Karpas-422 (cell line): Measurements from ENCODE around the gene ATE1. TPM values are rescaled to one million over a fixed set of nuclear protein-coding genes. Genes with fewer than 3 reads are reported as not detected.
"Not testable (repeated sequence)": the region's sequence is repeated elsewhere in the genome, so short reads cannot be mapped to it uniquely, and the experiment has no call there.

Source experiments
- DNase-seq: peaks from one replicate; pipeline ENCODE4 v3.0.0-alpha.2; 2015
- H2AFZ ChIP-seq: fragments of 200-600 bp; sonication (generic); 2 replicates; pipeline ENCODE4 v1.6.1; 2014; ENCODE audit warnings: antibody characterized with exemption, low read length, mixed read lengths
- H3K27ac ChIP-seq: fragments of 200-600 bp; sonication (generic); 2 replicates; pipeline ENCODE4 v1.5.1; 2014; ENCODE audit warnings: mild to moderate bottlenecking, low read length, moderate library complexity
- H3K27me3 ChIP-seq: fragments of 200-600 bp; sonication (generic); 2 replicates; pipeline ENCODE4 v1.6.1; 2014; ENCODE audit warnings: low read length, mixed read lengths
- H3K36me3 ChIP-seq: fragments of 200-600 bp; sonication (generic); 2 replicates; pipeline ENCODE4 v1.6.1; 2014; ENCODE audit warnings: low read length, mixed read lengths; ENCODE audit not compliant: insufficient read depth
- H3K4me1 ChIP-seq: fragments of 200-600 bp; sonication (generic); 2 replicates; pipeline ENCODE4 v1.6.1; 2014; ENCODE audit warnings: mild to moderate bottlenecking, low read length, mixed read lengths
- H3K4me2 ChIP-seq: fragments of 200-600 bp; sonication (generic); 2 replicates; pipeline ENCODE4 v1.6.1; 2014; ENCODE audit warnings: low read length, low read depth, mild to moderate bottlenecking; ENCODE audit not compliant: poor library complexity, severe bottlenecking
- H3K4me3 ChIP-seq: fragments of 200-600 bp; sonication (generic); 2 replicates; pipeline ENCODE4 v1.5.1; 2014; ENCODE audit warnings: mild to moderate bottlenecking, antibody characterized with exemption, low read length, mixed read lengths
- H3K79me2 ChIP-seq: fragments of 200-600 bp; sonication (generic); 2 replicates; pipeline ENCODE4 v1.6.1; 2014; ENCODE audit warnings: mild to moderate bottlenecking, low read length, mixed read lengths
- H3K9ac ChIP-seq: fragments of 200-600 bp; sonication (generic); 2 replicates; pipeline ENCODE4 v1.6.0; 2014; ENCODE audit warnings: low read length
- H3K9me2 ChIP-seq: fragments of 200-600 bp; sonication (generic), shearing (Covaris generic); replicated peaks from 2 replicates; pipeline ENCODE4 v1.6.0; 2014; ENCODE audit warnings: mild to moderate bottlenecking, low read length, moderate library complexity; ENCODE audit not compliant: insufficient read depth
- H3K9me3 ChIP-seq: fragments of 300-700, 200-600 bp; sonication (generic); 2 replicates; pipeline ENCODE4 v1.6.1; 2014; ENCODE audit warnings: low read length, mixed read lengths
- H4K20me1 ChIP-seq: fragments of 200-600 bp; sonication (generic); 2 replicates; pipeline ENCODE4 v1.6.1; 2014; ENCODE audit warnings: mild to moderate bottlenecking, antibody characterized with exemption, low read length, low read depth; ENCODE audit not compliant: insufficient read depth
- total RNA-seq: library from RNA; depleted of rRNA; stranded (reverse); fragments of >200 nt; shearing (Covaris generic); gene quantifications from 2 replicates; pipeline ENCODE4 v1.2.3, GENCODE V29; 2014; ENCODE audit warnings: low replicate concordance

ATE1 gene
- total RNA-seq, 1 experiment from 2014 or later: 72.6 TPM

DNA sequence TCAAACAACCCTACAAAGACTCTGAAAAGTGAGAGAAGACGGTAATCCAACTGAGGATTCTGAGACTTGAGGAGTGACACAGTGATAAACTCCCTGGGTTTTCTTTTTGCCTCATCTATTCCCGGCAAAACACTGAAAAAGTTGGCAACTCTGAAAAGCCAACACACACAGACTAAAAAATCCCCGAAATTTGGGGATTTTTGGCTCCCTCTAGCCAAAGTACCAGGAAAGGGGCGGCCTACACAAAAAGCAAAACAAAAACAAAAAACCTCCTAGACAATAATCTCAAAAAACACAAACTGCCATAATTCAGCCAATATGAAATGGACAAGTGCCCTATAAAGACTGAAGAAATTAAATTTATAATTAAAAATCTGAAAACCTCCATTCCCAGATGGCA lies 161.4 kb downstream of the ATE1 start:
- Histone ChIP-seq H4K20me1 (no peaks in the 10 kb centered on the region), H3K4me2 (no peak overlapping the region), H3K9me2 (0 out of 2 replicates have a peak, but pooled peaks cover 2% of the 10 kb centered on the region), H3K36me3 (peaks cover 31% of the 10 kb centered on the region), H3K27ac (no peak overlapping the region), H3K4me3 (no peak overlapping the region), H3K27me3 (no peaks in the 10 kb centered on the region), H3K4me1 (no peaks in the 10 kb centered on the region), H3K9me3 (peaks cover 4% of the 10 kb centered on the region; the same call in 1 of the 2 replicates), H3K79me2 (peaks cover 48% of the 10 kb centered on the region), H3K9ac (no peak overlapping the region), H2AFZ (no peak overlapping the region)
- no peak for DNase-seq

DNA sequence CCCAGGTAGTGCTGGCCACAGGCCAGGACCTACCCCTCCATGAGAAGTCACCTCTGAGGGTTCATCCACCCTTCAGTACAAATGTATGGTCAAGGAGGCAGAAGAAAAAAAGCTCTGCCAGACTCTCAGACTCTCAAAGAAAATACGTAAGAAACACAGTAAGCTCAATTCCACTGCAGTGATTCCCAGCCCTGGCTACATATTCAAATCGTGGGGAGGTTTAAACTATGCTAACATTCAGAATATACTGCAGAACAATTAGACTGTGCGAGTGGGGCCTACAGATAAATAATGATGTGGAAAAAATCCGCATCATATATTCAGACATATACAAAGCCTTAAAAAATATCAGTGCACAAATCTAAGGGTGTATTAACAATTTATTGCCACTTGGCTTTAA lies 162.6 kb downstream of the ATE1 start:
- Histone ChIP-seq H3K9ac (no peak overlapping the region), H3K79me2 (peaks cover 48% of the 10 kb centered on the region), H3K36me3 (peaks cover 37% of the 10 kb centered on the region), H3K27ac (no peak overlapping the region), H3K4me1 (no peaks in the 10 kb centered on the region), H3K4me3 (no peak overlapping the region), H4K20me1 (no peaks in the 10 kb centered on the region), H3K27me3 (no peaks in the 10 kb centered on the region), H3K4me2 (no peak overlapping the region), H2AFZ (no peak overlapping the region), H3K9me2 (0 out of 2 replicates have a peak, but pooled peaks cover 2% of the 10 kb centered on the region), H3K9me3 (peaks cover 7% of the 10 kb centered on the region)
- DNase-seq: no peak

DNA sequence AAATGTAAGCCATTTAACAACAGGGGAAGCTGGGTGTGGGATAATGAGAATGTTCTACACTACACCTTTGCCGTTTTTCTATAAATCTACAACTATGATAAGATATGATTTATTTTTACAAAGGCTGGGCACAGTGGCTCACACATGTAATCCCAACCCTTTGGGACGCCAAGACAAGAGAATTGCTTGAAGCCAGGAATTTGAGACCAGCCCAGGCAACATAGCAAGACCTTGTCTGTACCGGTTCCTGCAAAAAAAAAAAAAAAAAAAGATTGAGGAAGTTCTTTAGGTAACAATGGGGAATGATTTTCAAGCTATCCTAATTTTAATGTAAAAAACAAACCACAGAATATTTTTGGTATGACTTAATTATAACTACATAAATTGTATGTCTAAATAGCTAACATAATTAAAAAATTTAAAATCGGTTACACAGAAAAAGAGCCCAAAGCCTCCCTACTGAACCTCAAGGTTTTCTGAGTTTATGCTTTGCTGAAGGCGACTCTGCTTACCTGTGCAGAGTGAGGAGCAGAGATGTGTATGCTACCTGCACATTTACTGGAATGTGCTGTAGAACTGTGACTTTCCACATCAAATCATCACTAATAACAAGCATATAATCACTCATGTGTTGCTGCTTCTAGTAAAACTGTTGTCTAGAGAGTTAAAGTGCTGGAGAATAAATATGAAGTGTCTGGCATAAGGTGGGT lies 163.4 kb downstream of the ATE1 start:
- no peak overlapping the region for H3K27ac ChIP-seq
- no peaks in the 10 kb centered on the region for H3K27me3 ChIP-seq
- H3K9me3 ChIP-seq: peaks cover 12% of the 10 kb centered on the region
- H2AFZ ChIP-seq: no peak overlapping the region
- no peak overlapping the region for H3K9ac ChIP-seq
- peaks cover 42% of the 10 kb centered on the region for H3K36me3 ChIP-seq
- no peaks in the 10 kb centered on the region for H3K4me1 ChIP-seq
- H3K4me2 ChIP-seq: no peak overlapping the region
- DNase-seq: no peak
- 0 out of 2 replicates have a peak, but pooled peaks cover 2% of the 10 kb centered on the region for H3K9me2 ChIP-seq
- no peaks in the 10 kb centered on the region for H4K20me1 ChIP-seq
- H3K79me2 ChIP-seq: peaks cover 48% of the 10 kb centered on the region
- no peak overlapping the region for H3K4me3 ChIP-seq

DNA sequence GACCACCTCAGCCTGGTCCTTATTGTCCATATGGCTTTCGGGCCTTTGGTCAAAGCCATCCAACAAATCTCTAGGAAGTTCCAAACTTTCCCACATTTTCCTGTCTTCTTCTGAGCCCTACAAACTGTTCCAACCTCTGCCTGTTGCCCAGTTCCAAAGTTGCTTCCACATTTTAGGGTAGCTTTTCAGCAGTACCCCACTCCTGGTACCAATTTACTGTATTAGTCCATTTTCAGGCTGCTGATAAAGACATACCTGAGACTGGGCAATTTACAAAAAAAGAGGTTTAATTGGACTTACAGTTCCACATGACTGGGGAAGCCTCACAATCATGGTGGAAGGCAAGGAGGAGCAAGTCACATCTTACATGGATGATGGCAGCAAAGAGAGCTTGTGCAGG lies 170.6 kb downstream of the ATE1 start:
- H3K36me3 ChIP-seq: peaks cover 23% of the 10 kb centered on the region
- not testable (repeated sequence) for H2AFZ ChIP-seq, H3K9ac ChIP-seq, DNase-seq, H3K9me2 ChIP-seq, H3K27ac ChIP-seq, H3K4me2 ChIP-seq, H3K27me3 ChIP-seq, H4K20me1 ChIP-seq, H3K79me2 ChIP-seq, H3K4me3 ChIP-seq
- H3K9me3 ChIP-seq: peaks cover 12% of the 10 kb centered on the region
- peaks cover 12% of the 10 kb centered on the region for H3K4me1 ChIP-seq

DNA sequence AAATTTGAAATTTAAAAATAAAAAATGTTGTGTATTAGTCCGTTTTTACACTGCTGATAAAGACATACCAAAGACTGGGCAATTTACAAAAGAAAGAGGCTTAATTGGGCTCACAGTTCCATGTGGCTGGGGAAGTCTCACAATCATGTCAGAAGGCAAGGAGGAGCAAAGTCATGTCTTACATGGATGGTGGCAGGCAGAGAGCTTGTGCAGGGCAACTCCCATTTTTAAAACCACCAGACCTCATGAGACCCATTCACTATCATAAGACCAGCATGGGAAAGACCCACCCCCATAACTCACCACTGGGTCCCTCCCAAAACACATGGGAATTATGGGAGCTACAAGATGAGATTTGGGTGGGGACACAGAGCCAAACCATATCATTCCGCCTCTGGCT lies 172.3 kb downstream of the ATE1 start:
- not testable (repeated sequence) for H3K4me2 ChIP-seq, H3K9me2 ChIP-seq, H3K27me3 ChIP-seq, H3K9ac ChIP-seq, H3K27ac ChIP-seq, H3K4me3 ChIP-seq, H4K20me1 ChIP-seq, H2AFZ ChIP-seq, DNase-seq, H3K79me2 ChIP-seq
- Histone ChIP-seq H3K36me3 (peaks cover 20% of the 10 kb centered on the region), H3K9me3 (peaks cover 12% of the 10 kb centered on the region), H3K4me1 (peaks cover 12% of the 10 kb centered on the region)

DNA sequence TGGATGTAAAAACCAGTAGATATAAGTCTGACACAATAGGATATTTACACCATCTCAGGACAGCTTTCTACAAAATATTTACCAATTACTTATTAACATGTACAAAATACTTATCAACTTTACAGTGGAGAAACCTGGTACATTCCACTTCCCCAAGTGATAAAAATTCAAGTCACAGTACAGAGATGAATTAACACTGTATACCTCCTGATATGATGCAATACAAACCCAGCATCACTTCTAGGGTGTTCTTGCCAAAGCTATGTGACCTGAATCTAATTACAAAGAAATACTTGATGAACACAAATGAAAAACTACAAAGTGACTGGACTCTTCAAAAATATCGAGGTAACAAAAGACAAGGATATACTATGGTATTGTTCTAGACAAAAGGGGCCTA lies 173.2 kb downstream of the ATE1 start:
- no peaks in the 10 kb centered on the region for H3K27me3 ChIP-seq
- no peak overlapping the region for H3K4me3 ChIP-seq
- peaks cover 5% of the 10 kb centered on the region for H3K9me3 ChIP-seq
- H3K9me2 ChIP-seq: no peaks in the 10 kb centered on the region
- no peak overlapping the region for H3K9ac ChIP-seq
- no peaks in the 10 kb centered on the region for H4K20me1 ChIP-seq
- peaks cover 13% of the 10 kb centered on the region for H3K36me3 ChIP-seq
- H3K4me2 ChIP-seq: no peak overlapping the region
- DNase-seq: no peak
- H3K27ac ChIP-seq: peak overlapping the region; percentile 16; the same call in 1 of the 2 replicates
- H2AFZ ChIP-seq: no peak overlapping the region
- no peaks in the 10 kb centered on the region; the same call in 1 of the 2 replicates for H3K79me2 ChIP-seq
- peaks cover 12% of the 10 kb centered on the region for H3K4me1 ChIP-seq

DNA sequence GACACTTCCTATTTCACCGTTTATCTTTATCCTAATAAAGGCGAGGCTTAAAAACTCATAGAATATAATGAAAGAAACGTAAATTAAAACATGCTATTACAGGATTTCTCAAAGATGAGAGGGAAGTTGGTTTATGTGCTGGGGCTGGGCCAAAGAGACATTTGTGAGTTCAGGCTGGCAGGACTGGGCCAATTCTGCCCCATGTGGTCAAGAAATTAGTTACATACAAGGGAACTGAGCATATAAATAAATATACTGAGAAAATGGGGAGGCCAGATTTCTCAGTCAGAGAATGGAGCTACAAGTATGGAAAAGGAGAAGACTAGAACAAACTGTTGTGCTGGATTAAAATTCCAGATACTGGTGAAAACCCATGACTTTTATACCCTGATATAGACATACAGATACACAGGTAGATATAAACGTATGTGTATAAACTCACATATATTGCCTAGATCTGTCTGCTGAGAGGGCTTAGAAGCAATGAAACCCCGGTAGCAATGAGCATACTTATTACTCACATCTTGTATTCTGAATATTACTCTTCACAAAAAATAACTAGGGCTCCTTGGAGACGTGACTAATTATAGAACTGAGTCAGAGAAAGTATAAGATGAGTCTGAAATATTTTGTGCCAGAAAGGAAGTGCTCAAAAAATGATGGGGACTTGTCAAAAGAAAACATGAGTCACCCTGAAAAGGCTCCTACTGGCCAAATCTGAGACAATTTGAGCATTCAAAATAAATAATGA lies 173.9 kb downstream of the ATE1 start:
- peaks cover 5% of the 10 kb centered on the region; the same call in 1 of the 2 replicates for H3K79me2 ChIP-seq
- no peak overlapping the region for H2AFZ ChIP-seq
- H3K27ac ChIP-seq: peak overlapping the region; percentile 16; the same call in 1 of the 2 replicates
- H3K9ac ChIP-seq: no peak overlapping the region
- H3K4me2 ChIP-seq: no peak overlapping the region
- peaks cover 12% of the 10 kb centered on the region for H3K4me1 ChIP-seq
- H4K20me1 ChIP-seq: no peaks in the 10 kb centered on the region
- peak; percentile 72 for DNase-seq
- H3K9me2 ChIP-seq: no peaks in the 10 kb centered on the region
- peaks cover 10% of the 10 kb centered on the region for H3K36me3 ChIP-seq
- H3K9me3 ChIP-seq: peaks cover 3% of the 10 kb centered on the region
- H3K27me3 ChIP-seq: no peaks in the 10 kb centered on the region
- H3K4me3 ChIP-seq: no peak overlapping the region

DNA sequence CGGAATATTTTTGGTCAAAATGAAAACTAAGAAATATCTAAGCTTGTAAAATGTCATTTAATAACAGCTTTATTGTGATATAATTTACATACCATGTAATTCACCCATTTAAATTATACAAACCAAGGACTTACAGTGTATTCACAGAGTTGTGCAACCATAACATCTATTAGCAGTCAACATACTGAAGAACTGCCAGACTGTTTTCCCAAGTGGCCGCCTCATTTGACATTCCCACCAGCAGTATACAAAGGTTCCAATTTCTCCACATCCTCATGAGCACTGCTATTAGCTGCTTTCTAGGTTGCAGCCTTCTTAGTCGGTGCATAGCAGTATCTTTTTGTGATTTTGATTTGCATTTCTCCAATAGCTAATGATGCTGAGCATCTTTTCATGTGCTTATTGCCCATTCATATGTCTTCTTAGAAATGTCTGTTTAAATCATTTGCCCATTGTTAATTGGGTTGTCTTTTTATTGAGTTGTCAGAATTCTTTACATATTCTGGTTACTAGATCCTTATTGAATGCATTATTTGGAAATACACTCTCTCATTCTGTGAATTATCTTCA lies 176.6 kb downstream of the ATE1 start:
- Histone ChIP-seq H4K20me1 (no peaks in the 10 kb centered on the region), H3K9me3 (no peaks in the 10 kb centered on the region), H3K4me3 (no peak overlapping the region), H3K9ac (no peak overlapping the region), H2AFZ (no peak overlapping the region), H3K79me2 (peaks cover 5% of the 10 kb centered on the region; the same call in 1 of the 2 replicates), H3K4me2 (no peak overlapping the region), H3K4me1 (peaks cover 12% of the 10 kb centered on the region), H3K36me3 (no peaks in the 10 kb centered on the region; the same call in 1 of the 2 replicates), H3K27ac (no peak overlapping the region), H3K9me2 (no peaks in the 10 kb centered on the region), H3K27me3 (no peaks in the 10 kb centered on the region)
- DNase-seq: no peak
